HepG2 (cell line): Measurements from ENCODE around the gene ZNF511. TPM values are rescaled to one million over a fixed set of nuclear protein-coding genes. Genes with fewer than 3 reads are reported as not detected.

ENCODE experiments used
- ATAC-seq: fragments of 200-7000 bp; cut with Tn5 transposase; 3 replicates; pipeline ENCODE4 v1.9.1; 2020; ENCODE audit warnings: mild to moderate bottlenecking, moderate library complexity
- BruUV-seq: library from RNA; stranded (reverse); fragments of 400-500 nt; replicated peaks from 2 replicates; lab custom pipeline; 2021; lab: Mats Ljungman, UMichigan
- CTCF ChIA-PET: fragments of 300-600 bp; formaldehyde crosslinking; extraction: SDS; loops from one replicate; lab custom pipeline; 2021; ENCODE audit warnings: low total read pairs, inconsistent platforms, low intra/inter-chr PET ratio; lab: Yijun Ruan, JAX
- POLR2A ChIA-PET: fragments of 350-600 bp; sonication (Branson Sonifier 250); formaldehyde crosslinking; loops from one replicate; lab custom pipeline; 2020; ENCODE audit warnings: antibody characterized with exemption, inconsistent platforms; lab: Yijun Ruan, JAX
- DNase-seq: peaks from one replicate; pipeline ENCODE4 v3.0.0-alpha.2; 2015; ENCODE audit warnings: low spot score
- FAIRE-seq: peaks from 3 replicates; lab custom pipeline; 2011; peaks lifted over from hg19 to GRCh38; lab: Jason Lieb, UNC
- H2AFZ ChIP-seq: one replicate; pipeline ENCODE4 v1.6.1; 2011; ENCODE audit warnings: low read length, inconsistent platforms
- H3K27ac ChIP-seq: fragments of 300-600 bp; 3 replicates; pipeline ENCODE4 v1.8.0; 2011; ENCODE audit warnings: mixed run types, mild to moderate bottlenecking, mixed read lengths, low read length, inconsistent platforms; ENCODE audit not compliant: insufficient read depth; ENCODE audit errors: extremely low read length
- H3K27me3 ChIP-seq, 2 experiments: fragments of 200-600 bp in 1 of 2; 2 replicates in 1 of 2; 3 replicates in 1 of 2; pipeline versions ENCODE4 v1.6.0 to v1.8.0; 2011; ENCODE audit warnings: low read length in 2 of 2, mild to moderate bottlenecking in 2 of 2, moderate library complexity in 2 of 2, inconsistent platforms in 1 of 2; ENCODE audit not compliant: insufficient read depth in 2 of 2, control insufficient read depth in 1 of 2
- H3K36me3 ChIP-seq, 2 experiments: fragments of 200-600 bp in 1 of 2; replicated peaks in 1 of 2; 2 replicates in 1 of 2; 3 replicates in 1 of 2; pipeline versions ENCODE4 v1.5.1 to v1.8.0; 2011; ENCODE audit warnings: low read length in 2 of 2, inconsistent platforms in 1 of 2; ENCODE audit not compliant: insufficient read depth in 2 of 2, control insufficient read depth in 1 of 2
- H3K4me1 ChIP-seq: 2 replicates; pipeline ENCODE4 v1.5.1; 2012; ENCODE audit warnings: low read length, inconsistent platforms; ENCODE audit not compliant: insufficient read depth
- H3K4me2 ChIP-seq: 2 replicates; pipeline ENCODE4 v1.6.0; 2011; ENCODE audit warnings: low read depth, low read length, inconsistent platforms
- H3K4me3 ChIP-seq, 3 experiments: fragments of 200-600 bp in 1 of 3; sonication (generic), shearing (Covaris generic) in 1 of 3; replicated peaks in 1 of 3; 2 replicates each; pipeline ENCODE4 v1.5.1; 2011 to 2016; ENCODE audit warnings: low read length in 3 of 3, inconsistent platforms in 2 of 3, low read depth in 2 of 3, mild to moderate bottlenecking in 2 of 3, control low read depth in 1 of 3, mixed read lengths in 1 of 3; ENCODE audit not compliant: insufficient read depth in 1 of 3
- H3K79me2 ChIP-seq: one replicate; pipeline ENCODE4 v1.6.1; 2011; ENCODE audit warnings: low read length, inconsistent platforms; ENCODE audit not compliant: insufficient read depth
- H3K9ac ChIP-seq: 2 replicates; pipeline ENCODE4 v1.6.0; 2011; ENCODE audit warnings: mild to moderate bottlenecking, low read depth, low read length, inconsistent platforms; ENCODE audit not compliant: insufficient read depth
- H3K9me3 ChIP-seq: 2 replicates; pipeline ENCODE4 v1.5.1; 2012; ENCODE audit warnings: mild to moderate bottlenecking, low read length
- H4K20me1 ChIP-seq: 2 replicates; pipeline ENCODE4 v1.6.0; 2011; ENCODE audit warnings: inconsistent platforms, mild to moderate bottlenecking, low read length, moderate library complexity; ENCODE audit not compliant: insufficient read depth
- CBX1 ChIP-seq: IDR thresholded peaks from one replicate; pipeline ENCODE4 v1.6.1; 2016; ENCODE audit warnings: antibody characterized with exemption, low read depth
- FOXK1 ChIP-seq: sonication (generic); formaldehyde crosslinking; IDR thresholded peaks from 2 replicates; pipeline ENCODE4 v1.4.0; 2020; ENCODE audit warnings: low read depth, missing genetic modification reagents, borderline replicate concordance
- GLI4 ChIP-seq: sonication (generic); formaldehyde crosslinking; IDR thresholded peaks from 2 replicates; pipeline ENCODE4 v1.5.1; 2020; ENCODE audit warnings: missing genetic modification reagents, mild to moderate bottlenecking, moderate library complexity, borderline replicate concordance
- MAFG ChIP-seq: sonication (generic); formaldehyde crosslinking; IDR thresholded peaks from 2 replicates; pipeline ENCODE4 v1.5.1; 2020; ENCODE audit warnings: mild to moderate bottlenecking, missing genetic modification reagents
- MTF2 ChIP-seq: sonication (generic); formaldehyde crosslinking; IDR thresholded peaks from 2 replicates; pipeline ENCODE4 v1.5.0; 2020; ENCODE audit warnings: missing genetic modification reagents, borderline replicate concordance
- TAF1 ChIP-seq: sonication (generic); formaldehyde crosslinking; IDR thresholded peaks from 2 replicates; pipeline ENCODE4 v1.4.0; 2020; ENCODE audit warnings: missing genetic modification reagents
- WGBS: methylation state at CpG from one replicate; pipeline ENCODE4 v1.1.6; 2017; ENCODE audit warnings: low lambda C conversion rate; 5-methylcytosine and 5-hydroxymethylcytosine counted together
- in situ Hi-C: cut with HindIII; loops from 2 replicates; pipeline ENCODE4 v1.10.0; 2017; ENCODE audit warnings: low pct_unique_long_range_greater_than_20kb; ENCODE audit not compliant: extremely low pct_ligation_motif_present
- intact Hi-C: fragments of 100-400 bp; cut with micrococcal nuclease; formaldehyde crosslinking; loops from one replicate; pipeline ENCODE4 v1.10.0; 2022; ENCODE audit not compliant: unreplicated experiment
- polyA plus RNA-seq, 8 experiments: library from polyadenylated mRNA; depleted of rRNA in 3 of 8; stranded (reverse) in 7 of 8; unstranded in 1 of 8; fragments of >200 nt; fragmentation: Illumina TruSeq in 4 of 8; extraction: Trizol in 4 of 8; gene quantifications; 2 replicates each; pipeline versions ENCODE4 v1.2.1 to v1.2.3, GENCODE V29; 2011 to 2016; ENCODE audit warnings: low read depth in 4 of 8, missing spikeins in 1 of 8, mixed read lengths in 1 of 8; ENCODE audit not compliant: insufficient read depth in 1 of 8
- total RNA-seq, 5 experiments: library from RNA; depleted of rRNA; stranded (reverse); fragments of >200 nt; fragmentation: Illumina TruSeq; extraction: Trizol; gene quantifications; 2 replicates each; pipeline ENCODE4 v1.2.3, GENCODE V29; 2016; ENCODE audit warnings: low read depth in 1 of 5

Gene ZNF511
- total and polyA plus RNA-seq, 2 of the 13 experiments (the other 11 are each of a cell fraction or from before 2014, with no cell fraction given), result 35.6 to 66.4 TPM

GRCh38 chr10:133324198-133324792, 15.6 kb downstream of the ZNF511 start (continued):
- TF ChIP-seq MTF2 (CRISPR knock-in tag) (no peak), CBX1 (no peak)

GRCh38 chr10:133324857-133325260, 16.1 kb downstream of the ZNF511 start:
- Histone ChIP-seq H3K79me2 (no peaks in the 10 kb centered on the region), H3K9ac (no peak overlapping the region), H3K27me3 (peaks cover 5 to 47% of the 10 kb centered on the region in 2 experiments), H3K4me1 (peaks cover 29% of the 10 kb centered on the region), H4K20me1 (no peaks in the 10 kb centered on the region), H2AFZ (no peak overlapping the region), H3K36me3 (no peaks in the 10 kb centered on the region), H3K4me3 (peak overlapping the region; percentile 55 to 74 (median 61); a peak in 3 of 6 replicates), H3K9me3 (no peaks in the 10 kb centered on the region), H3K4me2 (peak overlapping the region; percentile 83), H3K27ac (no peak overlapping the region)
- no peak for FAIRE-seq
- POLR2A ChIA-PET, result interaction anchor here (0.7 to 2.6 kb wide), 8 partner anchors 11 to 53 kb away, joined by 3 to 18 read pairs (median 4); partner anchors contain the start of genes CALY, ECHS1, FUOM and PRAP1
- DNase-seq, result no peak
- ATAC-seq, result peak; percentile 4; the same call in 2 of the 3 replicates
- CTCF ChIA-PET, result no interaction called here
- intact Hi-C loops (loop anchor here (10.0 kb wide), 1 partner anchor 50 kb away; the partner anchor contains the start of genes ECHS1 and PAOX), in situ Hi-C loops (no loop called here)
- no CpG with 5 or more reads among the region's 20 CpGs for WGBS
- BruUV-seq, result no TSS peak
- TF ChIP-seq GLI4 (CRISPR knock-in tag) (no peak), TAF1 (no peak), MAFG (CRISPR knock-in tag) (0 out of 2 replicates have a peak, but pooled peaks have one; percentile 13), FOXK1 (no peak)
